Fibroblast of the aortic adventitia (primary cell): ENCODE data around the gene DHCR24. TPM values are rescaled to one million over a fixed set of nuclear protein-coding genes. Genes with fewer than 3 reads are reported as not detected.
A peak's percentile ranks its signal among the peaks of the same experiment; 100 is the strongest.

ENCODE experiments used
- DNase-seq: peaks from one replicate; pipeline ENCODE4 v3.0.0-alpha.2; 2010; ENCODE audit warnings: low read depth
- H3K4me3 ChIP-seq: 2 replicates; pipeline ENCODE4 v1.5.1; 2011; ENCODE audit warnings: low read depth, mild to moderate bottlenecking, control low read depth, low read length, moderate library complexity
- total RNA-seq: library from RNA; depleted of rRNA; stranded (reverse); fragments of >200 nt; gene quantifications from 2 replicates; pipeline ENCODE4 v1.2.3, GENCODE V29; 2012; ENCODE audit warnings: low replicate concordance
- TF ChIP-seq, protein P1 (sequence below): IDR thresholded peaks from 2 replicates; pipeline ENCODE4 v1.5.1; 2011; ENCODE audit warnings: mild to moderate bottlenecking, low read length, control low read depth, inconsistent platforms; ENCODE audit not compliant: insufficient read depth

The DHCR24 gene
- total RNA-seq, 1 donor = 123 TPM

DNA sequence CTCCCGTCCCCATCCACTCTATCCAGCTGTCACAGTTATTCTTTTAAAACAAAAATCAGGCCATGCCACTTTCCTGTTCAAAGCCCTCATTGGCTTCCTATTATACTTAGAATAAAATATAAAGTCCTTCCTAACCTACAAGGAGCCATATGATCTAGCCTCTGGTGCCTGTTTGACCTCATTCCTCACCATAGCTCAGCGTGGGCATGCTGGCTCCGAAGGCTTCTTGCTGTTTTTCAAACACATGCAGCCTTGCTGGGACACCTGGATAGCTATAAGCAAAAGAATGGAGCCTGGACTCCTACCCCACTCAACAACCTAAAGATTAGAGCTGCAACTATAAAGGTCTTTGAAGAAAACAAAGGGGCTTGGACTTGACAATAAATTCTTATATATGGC, 23.7 kb downstream of the DHCR24 start:
- TF ChIP-seq, protein P1, sequence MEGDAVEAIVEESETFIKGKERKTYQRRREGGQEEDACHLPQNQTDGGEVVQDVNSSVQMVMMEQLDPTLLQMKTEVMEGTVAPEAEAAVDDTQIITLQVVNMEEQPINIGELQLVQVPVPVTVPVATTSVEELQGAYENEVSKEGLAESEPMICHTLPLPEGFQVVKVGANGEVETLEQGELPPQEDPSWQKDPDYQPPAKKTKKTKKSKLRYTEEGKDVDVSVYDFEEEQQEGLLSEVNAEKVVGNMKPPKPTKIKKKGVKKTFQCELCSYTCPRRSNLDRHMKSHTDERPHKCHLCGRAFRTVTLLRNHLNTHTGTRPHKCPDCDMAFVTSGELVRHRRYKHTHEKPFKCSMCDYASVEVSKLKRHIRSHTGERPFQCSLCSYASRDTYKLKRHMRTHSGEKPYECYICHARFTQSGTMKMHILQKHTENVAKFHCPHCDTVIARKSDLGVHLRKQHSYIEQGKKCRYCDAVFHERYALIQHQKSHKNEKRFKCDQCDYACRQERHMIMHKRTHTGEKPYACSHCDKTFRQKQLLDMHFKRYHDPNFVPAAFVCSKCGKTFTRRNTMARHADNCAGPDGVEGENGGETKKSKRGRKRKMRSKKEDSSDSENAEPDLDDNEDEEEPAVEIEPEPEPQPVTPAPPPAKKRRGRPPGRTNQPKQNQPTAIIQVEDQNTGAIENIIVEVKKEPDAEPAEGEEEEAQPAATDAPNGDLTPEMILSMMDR = no peak
- H3K4me3 ChIP-seq = no peak overlapping the region
- DNase-seq = no peak

DNA sequence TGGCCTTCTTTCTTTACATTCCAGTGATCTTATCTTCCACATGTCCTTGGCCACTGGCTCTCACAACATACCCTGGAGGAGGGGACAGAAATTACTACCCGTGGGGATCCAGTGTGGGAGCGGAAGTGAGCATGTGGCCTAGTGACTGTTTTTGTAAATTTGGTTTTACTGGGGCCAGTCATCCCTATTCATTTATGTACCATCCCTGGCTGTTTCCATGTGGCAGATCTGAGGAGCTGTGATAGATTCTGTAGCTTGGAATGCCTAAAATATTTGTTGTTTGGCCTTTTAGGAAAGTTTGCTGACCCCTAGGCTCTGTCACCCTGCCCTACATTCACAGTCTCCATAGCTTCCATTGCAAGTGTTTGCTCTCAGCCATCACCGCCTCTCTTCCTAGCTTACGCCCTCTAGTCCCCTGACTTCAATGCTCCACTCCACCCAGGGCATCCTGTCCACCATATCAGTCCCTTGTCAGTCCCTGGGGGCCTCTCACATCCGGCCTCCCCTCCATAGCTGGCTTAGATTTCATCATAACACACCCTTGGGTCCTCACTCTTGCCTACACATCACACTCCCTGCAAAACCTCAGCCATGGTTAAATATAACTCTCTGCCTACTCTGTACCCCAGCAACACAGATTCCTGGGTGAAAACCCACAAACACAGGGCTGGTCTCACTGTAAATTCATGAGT, 25.8 kb downstream of the DHCR24 start:
- TF ChIP-seq, protein P1 = no peak
- H3K4me3 ChIP-seq = no peak overlapping the region
- DNase-seq = peak; percentile 53

DNA sequence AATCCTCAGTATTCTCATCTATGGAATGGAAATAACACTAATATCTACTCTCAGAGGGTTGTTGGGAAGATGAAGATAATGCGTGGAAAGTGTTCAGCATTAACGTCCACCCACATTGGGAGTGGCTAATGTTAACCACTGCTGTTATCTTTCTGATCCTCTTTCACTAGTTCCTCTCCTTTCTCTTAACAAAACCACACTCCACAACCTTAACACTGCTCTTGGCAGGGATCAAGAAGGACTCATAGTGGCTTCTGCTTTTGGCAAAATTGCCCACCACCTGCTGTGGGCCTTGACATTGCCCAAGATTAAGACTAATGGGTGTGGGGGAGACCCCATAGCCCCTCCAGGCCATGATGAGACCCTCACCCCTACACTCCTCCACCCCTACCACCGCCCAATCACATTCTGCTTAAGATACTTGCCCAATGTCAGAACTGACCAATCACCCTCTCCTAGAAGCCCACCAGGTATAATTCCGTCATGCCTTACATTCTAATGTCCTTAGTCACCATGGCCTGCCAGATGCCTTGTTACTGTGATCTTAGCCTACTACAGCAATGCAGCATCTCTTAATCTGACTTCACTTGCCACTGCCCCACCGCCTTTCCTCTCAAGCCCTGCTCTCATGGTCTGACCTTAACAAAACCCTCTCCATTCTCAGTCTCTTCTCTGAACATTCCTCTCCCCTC, 27.1 kb downstream of the DHCR24 start:
- peak; percentile 14 for DNase-seq
- no peak overlapping the region for H3K4me3 ChIP-seq
- TF ChIP-seq, protein P1 = no peak

DNA sequence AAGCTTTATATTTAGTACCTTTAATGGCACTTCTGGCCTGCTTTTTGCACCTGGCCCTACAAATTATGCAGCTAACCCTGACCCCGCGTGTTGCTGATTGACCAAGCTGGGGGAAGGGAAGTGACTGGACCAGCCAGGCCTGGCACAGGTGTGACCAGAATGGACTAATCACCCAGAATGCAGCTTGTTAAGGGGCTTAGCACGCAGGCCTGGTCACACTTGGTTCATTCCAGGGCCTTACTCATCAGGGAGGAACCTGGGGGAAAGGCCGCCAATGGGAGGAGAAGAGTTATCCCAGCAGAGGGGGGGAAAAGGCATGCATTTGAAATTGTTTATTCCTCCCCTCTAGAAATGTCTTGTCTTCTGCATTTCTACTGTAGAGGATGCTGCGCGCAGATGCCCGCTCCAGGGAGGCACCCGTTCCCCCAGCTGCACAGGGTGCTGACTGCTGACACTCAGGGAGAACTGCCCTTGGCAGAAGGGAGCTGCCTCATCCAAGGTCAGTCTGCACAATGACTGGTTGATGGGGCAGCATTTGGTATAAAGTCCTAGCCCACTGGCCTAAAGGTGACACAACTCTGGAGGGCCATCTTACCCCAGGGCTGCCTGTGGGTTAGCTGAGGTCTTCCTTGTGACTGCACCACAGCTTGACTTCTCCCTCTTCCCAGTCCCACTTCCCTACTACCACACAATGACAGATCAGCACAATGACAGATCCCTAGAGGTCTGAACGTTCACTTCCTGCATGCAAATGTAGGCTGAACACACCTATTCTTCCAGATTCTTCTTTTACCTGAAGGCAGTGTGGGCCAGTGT, 29.0 kb downstream of the DHCR24 start:
- H3K4me3 ChIP-seq = no peak overlapping the region
- peak; percentile 71 for DNase-seq
- TF ChIP-seq, protein P1 = no peak

DNA sequence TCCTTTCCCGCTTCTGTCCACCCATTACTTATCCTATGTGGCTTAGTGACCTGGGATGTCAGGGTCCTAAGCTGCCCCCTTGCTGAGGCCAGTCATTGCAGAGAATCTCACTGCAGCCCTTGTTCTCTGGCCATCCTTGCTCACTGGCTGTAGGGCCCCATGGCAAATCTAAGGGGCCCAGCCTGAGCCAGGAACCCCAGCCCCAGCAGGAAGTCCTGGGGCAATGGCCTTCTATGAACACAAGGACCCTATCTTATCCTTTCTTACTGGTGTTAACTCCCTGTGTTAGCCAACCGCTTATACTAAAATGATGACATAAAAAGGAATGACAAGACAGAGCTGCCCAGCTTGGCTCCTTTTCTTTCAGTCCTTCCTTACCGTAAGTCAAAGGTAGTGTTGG, 29.9 kb downstream of the DHCR24 start:
- no peak overlapping the region for H3K4me3 ChIP-seq
- DNase-seq = peak; percentile 22

DNA sequence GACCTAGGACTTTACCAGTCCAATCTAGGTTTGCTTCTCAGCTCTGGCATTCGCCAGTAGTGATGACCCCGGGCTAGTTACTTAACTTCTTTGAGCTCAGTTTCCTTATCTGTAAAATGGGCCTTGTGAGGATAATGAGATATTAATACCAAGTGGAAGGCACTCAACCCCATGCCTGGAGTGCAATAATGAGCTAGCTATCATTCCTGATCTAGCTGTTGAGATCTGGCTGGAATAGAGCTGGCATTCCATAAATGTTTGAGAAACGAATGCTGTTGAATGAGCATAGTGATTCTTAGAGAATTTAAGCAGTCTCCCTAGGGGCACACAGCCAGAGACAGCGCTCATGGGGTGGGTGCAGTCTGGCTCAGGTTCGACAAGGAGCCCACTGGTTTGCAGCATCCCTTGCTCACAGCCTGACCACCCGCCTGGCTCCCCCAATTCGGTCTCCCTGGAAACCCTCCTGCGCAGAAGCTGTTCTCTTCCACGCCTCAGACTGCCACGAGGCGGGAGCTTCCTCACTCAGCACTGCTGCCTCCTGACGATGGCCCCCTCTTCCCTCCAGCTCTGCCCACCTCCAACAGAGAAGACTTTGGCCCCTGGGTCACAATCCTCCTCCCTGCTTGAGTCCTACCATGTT, 32.5 kb downstream of the DHCR24 start:
- TF ChIP-seq, protein P1 = no peak
- DNase-seq = peak; percentile 45
- no peak overlapping the region for H3K4me3 ChIP-seq

More for the DNA sequence above, 29.9 kb downstream of the DHCR24 start:
- TF ChIP-seq, protein P1 = no peak
